GM12873 (cell line): ENCODE measurements around the gene C1orf226.

ENCODE experiments used
- TF ChIP-seq, protein P1 (sequence below): IDR thresholded peaks from 2 replicates; pipeline ENCODE4 v1.5.1; 2012; ENCODE audit warnings: low read depth, mild to moderate bottlenecking, moderate library complexity, low read length, control low read depth; ENCODE audit not compliant: insufficient read depth; ENCODE audit errors: missing control alignments

Gene C1orf226

GRCh38 chr1:162371611-162372010 lies 9.9 kb upstream of the C1orf226 start:
- TF ChIP-seq, protein P1, sequence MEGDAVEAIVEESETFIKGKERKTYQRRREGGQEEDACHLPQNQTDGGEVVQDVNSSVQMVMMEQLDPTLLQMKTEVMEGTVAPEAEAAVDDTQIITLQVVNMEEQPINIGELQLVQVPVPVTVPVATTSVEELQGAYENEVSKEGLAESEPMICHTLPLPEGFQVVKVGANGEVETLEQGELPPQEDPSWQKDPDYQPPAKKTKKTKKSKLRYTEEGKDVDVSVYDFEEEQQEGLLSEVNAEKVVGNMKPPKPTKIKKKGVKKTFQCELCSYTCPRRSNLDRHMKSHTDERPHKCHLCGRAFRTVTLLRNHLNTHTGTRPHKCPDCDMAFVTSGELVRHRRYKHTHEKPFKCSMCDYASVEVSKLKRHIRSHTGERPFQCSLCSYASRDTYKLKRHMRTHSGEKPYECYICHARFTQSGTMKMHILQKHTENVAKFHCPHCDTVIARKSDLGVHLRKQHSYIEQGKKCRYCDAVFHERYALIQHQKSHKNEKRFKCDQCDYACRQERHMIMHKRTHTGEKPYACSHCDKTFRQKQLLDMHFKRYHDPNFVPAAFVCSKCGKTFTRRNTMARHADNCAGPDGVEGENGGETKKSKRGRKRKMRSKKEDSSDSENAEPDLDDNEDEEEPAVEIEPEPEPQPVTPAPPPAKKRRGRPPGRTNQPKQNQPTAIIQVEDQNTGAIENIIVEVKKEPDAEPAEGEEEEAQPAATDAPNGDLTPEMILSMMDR = no peak

- TF ChIP-seq, protein P1 = no peak
Observed at GRCh38 chr1:162372159-162373071, 9.1 kb upstream of the C1orf226 start.

GRCh38 chr1:162373072-162373427 lies 8.5 kb upstream of the C1orf226 start:
- TF ChIP-seq, protein P1 = no peak

GRCh38 chr1:162373541-162374260 lies 7.8 kb upstream of the C1orf226 start:
- TF ChIP-seq, protein P1 = no peak

GRCh38 chr1:162374406-162374805 lies 7.1 kb upstream of the C1orf226 start:
- TF ChIP-seq, protein P1 = no peak

GRCh38 chr1:162375463-162375862 lies 6.1 kb upstream of the C1orf226 start:
- TF ChIP-seq, protein P1 = no peak

DNA sequence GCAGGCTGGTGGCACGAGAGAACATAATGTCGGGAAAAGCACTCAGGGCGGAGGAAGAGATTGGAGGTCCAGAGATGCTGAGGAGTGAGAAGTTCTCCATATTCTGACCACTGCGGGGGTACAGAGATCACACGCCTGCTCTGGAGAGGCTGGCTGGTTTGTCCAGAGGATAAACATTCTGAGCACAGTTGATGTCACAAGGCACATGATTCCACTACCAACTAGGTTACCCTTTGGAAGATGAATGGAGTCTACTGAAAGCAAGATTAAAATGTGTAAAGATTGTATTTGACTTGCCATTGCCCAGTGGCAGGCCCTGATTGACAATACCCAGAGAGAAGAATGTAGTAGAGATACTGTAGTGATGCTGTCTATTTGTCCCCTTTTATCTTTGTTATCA lies 4.8 kb upstream of the C1orf226 start, which contains the start of gene SPATA46:
Gene SPATA46 (minus strand): TSS at position 164 of the 400 bp plus-strand sequence. CDS start 64 bp downstream, at position 100.
- TF ChIP-seq, protein P1 = no peak
